Neural progenitor cell (in vitro differentiated cells): ENCODE data around the gene OOSP4A.

ENCODE experiments used
- CTCF ChIP-seq: fragments of 200-600 bp; sonication (generic); IDR thresholded peaks from 2 replicates; pipeline ENCODE4 v1.5.1; 2017; ENCODE audit warnings: antibody characterized with exemption, mild to moderate bottlenecking
- EZH2 ChIP-seq: fragments of 200-600 bp; sonication (generic); IDR thresholded peaks from 2 replicates; pipeline ENCODE4 v1.6.1; 2017; ENCODE audit warnings: antibody characterized with exemption, mild to moderate bottlenecking, moderate library complexity
- EZH2phosphoT487 ChIP-seq: fragments of 200-600 bp; sonication (generic); IDR thresholded peaks from 2 replicates; pipeline ENCODE4 v1.6.1; 2017; ENCODE audit warnings: antibody characterized with exemption

GRCh38 chr11:59938132-59938531 lies 25.7 kb upstream of the OOSP4A start, which contains the start of gene OOSP1:
- no peak for TF ChIP-seq CTCF
- TF ChIP-seq EZH2phosphoT487 = no peak
- no peak for TF ChIP-seq EZH2
